22Rv1 (cell line): Measurements from ENCODE around the gene IFRD1.
A peak's percentile ranks its signal among the peaks of the same experiment; 100 is the strongest.

Experiments used
- H3K27ac ChIP-seq: fragments of 450-650 bp; 2 replicates; pipeline ENCODE4 v1.5.1; 2017
- ZFX ChIP-seq: fragments of 450-650 bp; IDR thresholded peaks from 2 replicates; pipeline ENCODE4 v1.6.1; 2017; ENCODE audit warnings: antibody characterized with exemption, borderline replicate concordance
- TF ChIP-seq, protein P1 (sequence below): fragments of 450-650 bp; IDR thresholded peaks from 2 replicates; pipeline ENCODE4 v1.5.1; 2017; ENCODE audit warnings: mild to moderate bottlenecking

Gene IFRD1, protein sequence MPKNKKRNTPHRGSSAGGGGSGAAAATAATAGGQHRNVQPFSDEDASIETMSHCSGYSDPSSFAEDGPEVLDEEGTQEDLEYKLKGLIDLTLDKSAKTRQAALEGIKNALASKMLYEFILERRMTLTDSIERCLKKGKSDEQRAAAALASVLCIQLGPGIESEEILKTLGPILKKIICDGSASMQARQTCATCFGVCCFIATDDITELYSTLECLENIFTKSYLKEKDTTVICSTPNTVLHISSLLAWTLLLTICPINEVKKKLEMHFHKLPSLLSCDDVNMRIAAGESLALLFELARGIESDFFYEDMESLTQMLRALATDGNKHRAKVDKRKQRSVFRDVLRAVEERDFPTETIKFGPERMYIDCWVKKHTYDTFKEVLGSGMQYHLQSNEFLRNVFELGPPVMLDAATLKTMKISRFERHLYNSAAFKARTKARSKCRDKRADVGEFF

DNA sequence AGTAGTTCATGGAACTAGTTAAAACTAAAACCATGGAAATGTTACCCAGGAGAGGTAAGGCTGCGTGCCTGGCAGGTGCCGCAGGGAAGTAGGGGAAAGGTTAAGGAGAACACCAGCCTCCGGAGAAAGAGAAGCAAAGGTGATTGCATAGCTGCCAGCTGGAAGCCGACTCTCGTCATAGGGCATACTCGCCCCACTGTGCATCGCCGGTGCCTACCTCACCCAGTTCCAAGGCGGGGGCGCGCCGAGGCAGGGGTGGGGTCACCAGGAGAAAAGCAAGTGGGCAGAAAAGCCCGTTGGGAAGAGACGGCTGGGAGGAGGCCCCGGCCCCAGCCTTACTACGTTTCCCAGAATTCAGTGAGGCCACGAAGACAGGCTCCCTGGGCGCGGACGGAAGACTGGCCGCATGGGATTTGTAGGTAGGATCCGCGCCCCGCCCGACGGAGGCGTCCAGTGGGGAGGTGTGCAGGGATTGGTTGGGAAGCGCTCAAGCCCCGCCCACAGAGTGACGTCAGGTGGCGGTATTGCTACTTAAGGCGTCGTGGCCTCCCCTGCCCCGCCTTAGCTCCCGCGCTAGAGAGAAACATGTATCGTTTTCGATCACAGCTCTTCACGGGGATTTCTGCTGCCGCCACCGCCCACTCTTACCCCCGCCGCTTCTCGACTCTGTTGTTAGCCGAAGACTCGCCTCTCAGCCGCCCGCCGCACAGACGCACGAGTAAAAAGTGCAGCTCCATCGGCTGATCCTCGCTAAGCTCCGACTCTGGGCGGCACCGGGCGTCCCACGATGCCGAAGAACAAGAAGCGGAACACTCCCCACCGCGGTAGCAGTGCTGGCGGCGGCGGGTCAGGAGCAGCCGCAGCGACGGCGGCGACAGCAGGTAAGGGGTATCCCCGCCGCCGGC is at the start of gene IFRD1:
IFRD1 (plus strand) TSS at position 559 of the 905 bp plus-strand sequence; CDS start at position 788, 229 bp downstream.
- H3K27ac ChIP-seq, result peak within 1 kb of the TSS; percentile 86
- TF ChIP-seq, protein P1, sequence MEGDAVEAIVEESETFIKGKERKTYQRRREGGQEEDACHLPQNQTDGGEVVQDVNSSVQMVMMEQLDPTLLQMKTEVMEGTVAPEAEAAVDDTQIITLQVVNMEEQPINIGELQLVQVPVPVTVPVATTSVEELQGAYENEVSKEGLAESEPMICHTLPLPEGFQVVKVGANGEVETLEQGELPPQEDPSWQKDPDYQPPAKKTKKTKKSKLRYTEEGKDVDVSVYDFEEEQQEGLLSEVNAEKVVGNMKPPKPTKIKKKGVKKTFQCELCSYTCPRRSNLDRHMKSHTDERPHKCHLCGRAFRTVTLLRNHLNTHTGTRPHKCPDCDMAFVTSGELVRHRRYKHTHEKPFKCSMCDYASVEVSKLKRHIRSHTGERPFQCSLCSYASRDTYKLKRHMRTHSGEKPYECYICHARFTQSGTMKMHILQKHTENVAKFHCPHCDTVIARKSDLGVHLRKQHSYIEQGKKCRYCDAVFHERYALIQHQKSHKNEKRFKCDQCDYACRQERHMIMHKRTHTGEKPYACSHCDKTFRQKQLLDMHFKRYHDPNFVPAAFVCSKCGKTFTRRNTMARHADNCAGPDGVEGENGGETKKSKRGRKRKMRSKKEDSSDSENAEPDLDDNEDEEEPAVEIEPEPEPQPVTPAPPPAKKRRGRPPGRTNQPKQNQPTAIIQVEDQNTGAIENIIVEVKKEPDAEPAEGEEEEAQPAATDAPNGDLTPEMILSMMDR, result no peak
- TF ChIP-seq ZFX, result no peak

DNA sequence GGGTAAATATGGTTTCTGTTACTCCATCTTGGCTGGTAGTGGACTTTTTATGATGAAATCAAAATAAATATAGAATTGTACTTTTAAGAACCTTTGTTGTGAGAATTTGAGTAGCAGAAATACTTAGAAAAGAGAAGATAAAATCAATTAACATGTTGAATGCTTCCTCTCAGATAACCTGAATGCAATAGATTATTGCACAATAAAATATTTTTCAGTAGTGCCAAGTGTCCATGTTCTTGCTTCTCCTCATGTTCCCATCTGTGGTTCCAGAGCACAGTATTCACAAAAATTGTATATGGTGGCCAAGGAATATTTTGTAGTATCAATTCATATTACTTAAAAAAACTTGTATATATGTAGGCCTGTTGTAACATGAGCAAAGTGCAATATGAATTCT is 45.9 kb upstream of the IFRD1 start:
- no peak overlapping the region for H3K27ac ChIP-seq
- no peak for TF ChIP-seq ZFX
- TF ChIP-seq, protein P1, result no peak

DNA sequence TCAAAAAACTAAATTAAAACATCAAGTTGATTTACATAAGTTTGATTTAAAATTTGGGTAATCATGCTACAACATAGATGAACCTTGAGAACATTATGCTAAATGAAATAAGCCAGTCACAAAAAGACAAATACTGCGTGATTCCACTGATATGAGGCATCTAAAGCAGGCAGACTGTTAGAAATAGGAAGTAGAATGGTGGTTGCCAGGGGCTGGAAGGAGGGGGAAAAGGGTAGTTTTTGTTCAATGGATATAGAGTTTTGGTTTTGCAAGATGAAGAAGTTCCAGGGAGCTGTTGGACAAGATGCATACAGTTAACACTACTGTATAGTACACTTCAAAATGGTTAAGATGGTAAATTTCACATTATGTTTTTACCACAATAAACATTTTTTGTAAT is 45.0 kb upstream of the IFRD1 start:
- TF ChIP-seq, protein P1, result no peak
- TF ChIP-seq ZFX, result no peak
- H3K27ac ChIP-seq, result no peak overlapping the region

DNA sequence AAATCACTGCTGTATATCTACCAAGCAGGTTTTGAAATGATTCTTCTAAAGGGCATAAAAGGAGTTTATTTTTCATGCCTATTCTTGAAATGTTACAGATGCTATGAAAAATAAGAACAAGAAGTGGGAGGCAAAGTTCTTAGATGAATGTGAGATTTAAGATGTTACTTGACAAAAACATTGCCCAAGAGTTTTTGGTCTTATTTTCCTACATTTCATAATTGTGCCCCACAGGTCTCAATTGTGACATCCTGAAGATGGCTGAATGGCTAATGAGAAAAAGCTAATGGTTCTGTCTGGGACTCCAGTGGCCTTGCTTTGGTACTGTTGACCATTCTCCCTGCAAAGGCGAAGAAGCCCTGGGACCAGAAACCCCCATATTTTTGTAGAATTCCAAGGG is 43.0 kb upstream of the IFRD1 start:
- no peak overlapping the region for H3K27ac ChIP-seq
- TF ChIP-seq ZFX, result no peak
- TF ChIP-seq, protein P1, result no peak

DNA sequence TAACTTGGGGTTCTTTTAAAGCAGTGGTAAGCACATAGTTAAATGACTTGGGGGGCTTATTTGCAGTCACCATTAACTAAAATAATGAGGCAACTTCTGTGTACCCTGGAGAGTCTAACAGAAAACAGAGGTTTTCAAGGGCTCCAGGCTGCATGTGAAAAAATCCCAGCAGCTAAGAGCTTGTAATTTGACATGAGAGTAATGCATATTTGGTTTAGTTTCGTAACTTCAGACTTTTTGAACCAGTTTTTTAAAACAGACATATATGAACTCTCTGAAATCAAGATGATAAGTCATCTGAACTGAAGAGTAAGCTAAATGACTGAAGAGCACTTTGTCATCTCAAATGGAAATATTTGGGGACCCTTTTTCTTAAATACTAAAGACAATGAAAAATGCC is 40.2 kb upstream of the IFRD1 start:
- no peak overlapping the region for H3K27ac ChIP-seq
- TF ChIP-seq, protein P1, result no peak
- TF ChIP-seq ZFX, result no peak

DNA sequence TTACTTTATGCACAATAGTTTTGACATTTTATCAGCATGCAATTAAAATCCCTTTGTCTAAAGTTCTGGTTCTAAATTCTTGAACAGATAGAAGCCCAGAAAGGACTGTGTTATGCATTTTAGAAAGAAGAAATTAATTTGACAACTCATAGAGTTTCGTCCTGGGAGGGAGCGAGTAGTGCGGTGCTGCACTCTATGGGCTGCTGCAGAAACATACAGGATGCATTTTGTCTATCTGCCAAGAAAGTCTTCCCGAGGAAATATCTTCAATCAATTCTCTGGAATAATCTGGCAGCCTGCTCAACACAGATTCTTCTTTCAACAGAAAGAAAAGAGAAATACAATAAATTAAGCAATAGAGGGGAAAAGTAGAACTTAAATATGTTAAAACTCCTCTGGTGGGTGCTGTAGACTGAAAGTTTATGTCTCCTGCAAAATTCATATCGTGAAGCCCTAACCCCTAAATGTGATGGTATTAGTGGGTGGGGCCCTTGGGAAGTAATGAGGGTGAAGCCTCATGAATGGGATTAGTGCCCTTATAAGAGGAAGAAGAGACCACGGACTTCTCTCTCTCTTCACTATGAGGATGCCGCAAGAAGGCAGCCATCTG is 39.0 kb upstream of the IFRD1 start:
- H3K27ac ChIP-seq, result no peak overlapping the region
- TF ChIP-seq, protein P1, result peak; percentile 76
- TF ChIP-seq ZFX, result no peak
